Sigmoid colon (tissue), 4 donors: ENCODE results near the gene ARHGEF19.

ENCODE experiments used
- CTCF ChIP-seq, 4 experiments: fragments of 450-650 bp in 3 of 4; fragments of 200-600 bp in 1 of 4; IDR thresholded peaks; one replicate each; pipeline ENCODE4 v1.5.1; 2016 to 2019; ENCODE audit warnings: antibody characterized with exemption in 4 of 4, mild to moderate bottlenecking in 3 of 4, moderate library complexity in 2 of 4
- EP300 ChIP-seq, 4 donors: sonication (generic); formaldehyde crosslinking; IDR thresholded peaks; one replicate each; pipeline ENCODE4 v1.6.1; 2017; ENCODE audit warnings: antibody characterized with exemption in 4 of 4
- POLR2AphosphoS5 ChIP-seq, 4 donors: sonication (generic); formaldehyde crosslinking; IDR thresholded peaks; one replicate each; pipeline ENCODE4 v1.6.1; 2017; ENCODE audit warnings: antibody characterized with exemption in 4 of 4

- TF ChIP-seq CTCF (IDR thresholded peaks at IDR 0.05) (no peak), EP300 (IDR thresholded peaks at IDR 0.05) (no peak), POLR2AphosphoS5 (IDR thresholded peaks at IDR 0.05) (no peak)
Observed at GRCh38 chr1:16171314-16172151, 40.9 kb downstream of the ARHGEF19 start.
